H1 (cell line): ENCODE data around the gene SHROOM3. TPM values are rescaled to one million over a fixed set of nuclear protein-coding genes. Genes with fewer than 3 reads are reported as not detected.

ENCODE experiments used
- CTCF ChIA-PET: fragments of 300-600 bp; sonication (Branson Sonifier 250); formaldehyde crosslinking; loops from one replicate; lab custom pipeline; 2021; ENCODE audit not compliant: partially characterized antibody; lab: Charles Lee
- POLR2A ChIA-PET: fragments of 300-600 bp; sonication (Branson Sonifier 250); formaldehyde crosslinking; loops from one replicate; lab custom pipeline; 2021; ENCODE audit warnings: inconsistent platforms; ENCODE audit not compliant: partially characterized antibody; lab: Charles Lee
- DNase-seq, 2 experiments: peaks; one replicate each; pipeline versions ENCODE4 v3.0.0 to v3.0.0-alpha.2; 2010 to 2022; ENCODE audit warnings: low spot score in 2 of 2, low read depth in 1 of 2, mixed read lengths in 1 of 2
- FAIRE-seq: peaks from 2 replicates; lab custom pipeline; 2011; peaks lifted over from hg19 to GRCh38; lab: Jason Lieb, UNC
- H2AFZ ChIP-seq: 2 replicates; pipeline ENCODE4 v1.8.1; 2012; ENCODE audit warnings: low read length, inconsistent platforms
- H2AK5ac ChIP-seq: 2 replicates; pipeline ENCODE4 v1.6.1; 2013; ENCODE audit warnings: low read depth, low read length
- H2BK120ac ChIP-seq: replicated peaks from 2 replicates; pipeline ENCODE3; 2013; ENCODE audit warnings: low read depth, low read length, inconsistent platforms
- H2BK12ac ChIP-seq: 2 replicates; pipeline ENCODE4 v1.6.1; 2013; ENCODE audit warnings: low read depth, low read length
- H2BK15ac ChIP-seq: 2 replicates; pipeline ENCODE4 v1.6.1; 2013; ENCODE audit warnings: low read length
- H2BK20ac ChIP-seq: 2 replicates; pipeline ENCODE4 v1.6.1; 2013; ENCODE audit warnings: low read length
- H2BK5ac ChIP-seq: 2 replicates; pipeline ENCODE4 v1.6.1; 2013; ENCODE audit warnings: low read depth, low read length
- H3K14ac ChIP-seq: 2 replicates; pipeline ENCODE4 v1.6.1; 2013; ENCODE audit warnings: inconsistent platforms; ENCODE audit not compliant: insufficient read length
- H3K18ac ChIP-seq: 2 replicates; pipeline ENCODE4 v1.6.1; 2013; ENCODE audit warnings: low read length; ENCODE audit errors: extremely low read depth
- H3K23ac ChIP-seq: 2 replicates; pipeline ENCODE4 v1.6.1; 2013; ENCODE audit warnings: inconsistent platforms; ENCODE audit not compliant: insufficient read length
- H3K23me2 ChIP-seq: 2 replicates; pipeline ENCODE4 v1.6.1; 2013; ENCODE audit warnings: low read depth, low read length
- H3K27ac ChIP-seq: 2 replicates; pipeline ENCODE4 v1.6.1; 2011; ENCODE audit warnings: low read depth, low read length, inconsistent platforms
- H3K27me3 ChIP-seq, 4 experiments: replicated peaks in 1 of 4; 1 replicate in 1 of 4; 2 replicates in 3 of 4; pipeline versions ENCODE4 v1.6.1 to v1.8.1; 2011 to 2013; ENCODE audit warnings: low read length in 3 of 4, mild to moderate bottlenecking in 3 of 4, inconsistent platforms in 2 of 4, mixed read lengths in 2 of 4, moderate library complexity in 1 of 4; ENCODE audit not compliant: control insufficient read depth in 3 of 4, insufficient read depth in 3 of 4; ENCODE audit errors: extremely low read depth in 1 of 4
- H3K36me3 ChIP-seq, 4 experiments: 2 replicates each; pipeline versions ENCODE4 v1.6.1 to v1.8.1; 2011 to 2013; ENCODE audit warnings: mild to moderate bottlenecking in 4 of 4, low read length in 3 of 4, moderate library complexity in 2 of 4, control low read depth in 1 of 4, inconsistent platforms in 1 of 4; ENCODE audit not compliant: insufficient read depth in 4 of 4, control insufficient read depth in 2 of 4
- H3K4ac ChIP-seq: replicated peaks from 2 replicates; pipeline ENCODE3; 2013; ENCODE audit warnings: low read length, low read depth, mixed read lengths, inconsistent platforms; ENCODE audit not compliant: insufficient read length
- H3K4me1 ChIP-seq, 4 experiments: replicated peaks in 1 of 4; 1 replicate in 1 of 4; 2 replicates in 3 of 4; pipeline versions ENCODE4 v1.6.1 to v1.8.1; 2011 to 2013; ENCODE audit warnings: low read length in 3 of 4, inconsistent platforms in 2 of 4, mixed read lengths in 1 of 4; ENCODE audit not compliant: insufficient read depth in 4 of 4, control insufficient read depth in 3 of 4
- H3K4me2 ChIP-seq, 2 experiments: 2 replicates each; pipeline versions ENCODE4 v1.6.1 to v1.8.1; 2011 to 2013; ENCODE audit warnings: low read depth in 2 of 2, low read length in 2 of 2, control low read depth in 1 of 2, inconsistent platforms in 1 of 2, mild to moderate bottlenecking in 1 of 2; ENCODE audit not compliant: insufficient read depth in 1 of 2
- H3K4me3 ChIP-seq, 4 experiments: fragments of 200-600, 300-600 bp in 1 of 4; sonication (generic), shearing (Covaris generic), sonication (Bioruptor Twin) in 1 of 4; 2 replicates each; pipeline versions ENCODE4 v1.5.1 to v1.8.1; 2011 to 2016; ENCODE audit warnings: low read length in 4 of 4, low read depth in 3 of 4, control low read depth in 2 of 4, inconsistent platforms in 2 of 4, mild to moderate bottlenecking in 2 of 4, mixed read lengths in 1 of 4, moderate library complexity in 1 of 4; ENCODE audit not compliant: insufficient read depth in 2 of 4; ENCODE audit errors: extremely low read depth in 1 of 4
- H3K56ac ChIP-seq: replicated peaks from 2 replicates; pipeline ENCODE3; 2013; ENCODE audit warnings: low read depth, mild to moderate bottlenecking, mixed read lengths, low read length, inconsistent platforms; ENCODE audit not compliant: insufficient read length
- H3K79me1 ChIP-seq: 2 replicates; pipeline ENCODE4 v1.6.1; 2013; ENCODE audit warnings: low read depth, low read length, control low read depth
- H3K79me2 ChIP-seq, 2 experiments: 2 replicates each; pipeline versions ENCODE4 v1.6.1 to v1.8.1; 2012 to 2013; ENCODE audit warnings: low read length in 2 of 2, mild to moderate bottlenecking in 2 of 2, inconsistent platforms in 1 of 2; ENCODE audit not compliant: insufficient read depth in 2 of 2, control insufficient read depth in 1 of 2
- H3K9ac ChIP-seq, 4 experiments: replicated peaks in 1 of 4; 1 replicate in 1 of 4; 2 replicates in 3 of 4; pipeline versions ENCODE4 v1.6.1 to v1.8.1; 2011 to 2013; ENCODE audit warnings: low read depth in 3 of 4, low read length in 3 of 4, control low read depth in 2 of 4, mild to moderate bottlenecking in 2 of 4, moderate library complexity in 2 of 4, inconsistent platforms in 1 of 4; ENCODE audit errors: extremely low read depth in 1 of 4
- H3K9me3 ChIP-seq, 2 experiments: 2 replicates each; pipeline versions ENCODE4 v1.6.1 to v1.8.1; 2012 to 2013; ENCODE audit warnings: mild to moderate bottlenecking in 2 of 2, moderate library complexity in 2 of 2, control low read depth in 1 of 2, inconsistent platforms in 1 of 2, low read depth in 1 of 2, low read length in 1 of 2, mixed read lengths in 1 of 2; ENCODE audit not compliant: insufficient read depth in 2 of 2
- H4K20me1 ChIP-seq, 2 experiments: replicated peaks in 1 of 2; 2 replicates each; pipeline versions ENCODE3 to v1.8.1; 2011 to 2013; ENCODE audit warnings: inconsistent platforms in 2 of 2, low read length in 2 of 2, mild to moderate bottlenecking in 1 of 2; ENCODE audit not compliant: insufficient read depth in 2 of 2, control insufficient read depth in 1 of 2
- H4K5ac ChIP-seq: 2 replicates; pipeline ENCODE4 v1.6.1; 2013; ENCODE audit warnings: low read length, low read depth, mixed read lengths, inconsistent platforms; ENCODE audit not compliant: insufficient read length
- H4K8ac ChIP-seq: 2 replicates; pipeline ENCODE4 v1.8.0; 2013; ENCODE audit warnings: mild to moderate bottlenecking, moderate library complexity, low read length, inconsistent platforms; ENCODE audit not compliant: insufficient read depth; ENCODE audit errors: extremely low read depth
- H4K91ac ChIP-seq: replicated peaks from 2 replicates; pipeline ENCODE3; 2013; ENCODE audit warnings: low read length, mixed read lengths, inconsistent platforms; ENCODE audit not compliant: insufficient read length
- ASH2L ChIP-seq: fragments of 200-600, 300-600 bp; sonication (generic); IDR thresholded peaks from one replicate; pipeline ENCODE4 v1.7.1; 2017; ENCODE audit warnings: low read length
- BCL11A ChIP-seq, 2 experiments: IDR thresholded peaks; one replicate each; pipeline ENCODE4 v1.6.1; 2011; ENCODE audit warnings: low read depth in 2 of 2, low read length in 2 of 2, mild to moderate bottlenecking in 2 of 2
- CEBPB ChIP-seq: IDR thresholded peaks from 2 replicates; pipeline ENCODE4 v1.6.1; 2012; ENCODE audit warnings: low read depth, low read length
- EZH2 ChIP-seq: fragments of 200-600 bp; sonication (generic); IDR thresholded peaks from 2 replicates; pipeline ENCODE4 v1.7.1; 2012; ENCODE audit warnings: low read depth, mild to moderate bottlenecking, moderate library complexity, low read length, inconsistent platforms; ENCODE audit not compliant: severe bottlenecking
- HDAC6 ChIP-seq: IDR thresholded peaks from one replicate; pipeline ENCODE4 v1.7.1; 2012; ENCODE audit warnings: low read depth, mild to moderate bottlenecking, inconsistent platforms, low read length, moderate library complexity
- KDM5A ChIP-seq: fragments of 200-600 bp; IDR thresholded peaks from 2 replicates; pipeline ENCODE4 v1.7.1; 2012; ENCODE audit warnings: mild to moderate bottlenecking, low read length, inconsistent platforms, mixed read lengths
- SAP30 ChIP-seq: fragments of 300-600 bp; sonication (generic); IDR thresholded peaks from 2 replicates; pipeline ENCODE4 v1.7.1; 2012; ENCODE audit warnings: low read length, moderate library complexity, mild to moderate bottlenecking, inconsistent platforms; ENCODE audit not compliant: insufficient read depth, insufficient replicate concordance
- SIRT6 ChIP-seq: IDR thresholded peaks from one replicate; pipeline ENCODE4 v1.7.1; 2012; ENCODE audit warnings: low read length, inconsistent platforms
- TCF12 ChIP-seq: IDR thresholded peaks from 2 replicates; pipeline ENCODE4 v1.6.1; 2011; ENCODE audit warnings: low read depth, mild to moderate bottlenecking, low read length
- ZNF274 ChIP-seq: IDR thresholded peaks from 2 replicates; pipeline ENCODE4 v1.7.0; 2012; ENCODE audit warnings: low read length, borderline replicate concordance; ENCODE audit errors: extremely low read depth
- polyA plus RNA-seq, 7 experiments: library from polyadenylated mRNA; depleted of rRNA in 3 of 7; stranded (reverse) in 5 of 7; unstranded in 2 of 7; fragments of >200 nt in 5 of 7; fragments of 200-250 nt in 2 of 7; gene quantifications; 1 replicate in 5 of 7; 2 replicates in 1 of 7; 4 replicates in 1 of 7; pipeline versions ENCODE4 v1.2.1 to v1.2.3, GENCODE V29; 2011 to 2013; ENCODE audit warnings: missing spikeins in 2 of 7, mixed read lengths in 2 of 7
- total RNA-seq: library from RNA; stranded (reverse); fragmentation: NEBNext Ultra II Directional; extraction: Animal tissue kit (Norgen Biotek cat#: 25700); gene quantifications from 2 replicates; pipeline ENCODE4 v1.2.1, GENCODE V29; 2021

Gene SHROOM3
- total and polyA plus RNA-seq, 2 of the 8 experiments (the other 6 are each of a cell fraction or from before 2014, with no cell fraction given) = 15.8 to 34.0 TPM

GRCh38 chr4:76791479-76791878, 356.4 kb downstream of the SHROOM3 start:
- POLR2A ChIA-PET = no interaction called here
- CTCF ChIA-PET = interaction anchor here (0.6 to 1.0 kb wide), 4 partner anchors 23 to 489 kb away, joined by 3 to 4 read pairs (median 4); no protein-coding TSS in a partner anchor
- no peak overlapping the region for H3K18ac ChIP-seq

More at GRCh38 chr4:76791479-76791878, 356.4 kb downstream of the SHROOM3 start:
- H4K5ac ChIP-seq = no peak overlapping the region
- H3K9ac ChIP-seq = no peak overlapping the region
- H3K23me2 ChIP-seq = no peaks in the 10 kb centered on the region; the same call in 1 of the 2 replicates
- no peak overlapping the region for H3K56ac ChIP-seq
- H3K79me1 ChIP-seq = no peaks in the 10 kb centered on the region
- H4K20me1 ChIP-seq = peaks cover 0 to 3% of the 10 kb centered on the region in 2 experiments
- H2BK15ac ChIP-seq = no peak overlapping the region
- no peaks in the 10 kb centered on the region for H3K79me2 ChIP-seq
- H2BK20ac ChIP-seq = no peak overlapping the region
- H3K27me3 ChIP-seq = no peaks in the 10 kb centered on the region
- no peaks in the 10 kb centered on the region for H3K36me3 ChIP-seq
- FAIRE-seq = no peak
- no peak overlapping the region for H2AFZ ChIP-seq
- no peak overlapping the region for H3K4me2 ChIP-seq
- H3K4ac ChIP-seq = no peak overlapping the region
- H3K14ac ChIP-seq = no peak overlapping the region
- H3K4me3 ChIP-seq = no peak overlapping the region
- TF ChIP-seq CEBPB = no peak
- TF ChIP-seq SIRT6 = no peak
- no peak for TF ChIP-seq HDAC6
- TF ChIP-seq BCL11A (IDR thresholded peaks at IDR 0.05; ENCODE audit: low read depth in 2 of 2, low read length in 2 of 2) = no peak
- no peak for TF ChIP-seq SAP30
- TF ChIP-seq ASH2L = no peak
- TF ChIP-seq EZH2 = no peak
- no peak for TF ChIP-seq ZNF274
- no peak for TF ChIP-seq TCF12
- TF ChIP-seq KDM5A = no peak
- no peak overlapping the region for H2BK12ac ChIP-seq
- no peak overlapping the region for H4K8ac ChIP-seq
- no peak overlapping the region for H4K91ac ChIP-seq
- no peak overlapping the region for H3K23ac ChIP-seq
- H3K9me3 ChIP-seq = no peaks in the 10 kb centered on the region
- no peaks in the 10 kb centered on the region for H3K4me1 ChIP-seq
- H2AK5ac ChIP-seq = no peak overlapping the region
- no peak overlapping the region for H2BK120ac ChIP-seq
- DNase-seq = no peak
- no peak overlapping the region for H2BK5ac ChIP-seq
- no peak overlapping the region for H3K27ac ChIP-seq
